ENCODE data around the gene CLEC4M. TPM values are rescaled to one million over a fixed set of nuclear protein-coding genes. Genes with fewer than 3 reads are reported as not detected.
"Not testable (repeated sequence)": the region's sequence is repeated elsewhere in the genome, so short reads cannot be mapped to it uniquely, and the experiment has no call there.

CLEC4M gene
- total RNA-seq, 3 donors from 2014 or later, result 1.3 TPM; not detected in 2

DNA sequence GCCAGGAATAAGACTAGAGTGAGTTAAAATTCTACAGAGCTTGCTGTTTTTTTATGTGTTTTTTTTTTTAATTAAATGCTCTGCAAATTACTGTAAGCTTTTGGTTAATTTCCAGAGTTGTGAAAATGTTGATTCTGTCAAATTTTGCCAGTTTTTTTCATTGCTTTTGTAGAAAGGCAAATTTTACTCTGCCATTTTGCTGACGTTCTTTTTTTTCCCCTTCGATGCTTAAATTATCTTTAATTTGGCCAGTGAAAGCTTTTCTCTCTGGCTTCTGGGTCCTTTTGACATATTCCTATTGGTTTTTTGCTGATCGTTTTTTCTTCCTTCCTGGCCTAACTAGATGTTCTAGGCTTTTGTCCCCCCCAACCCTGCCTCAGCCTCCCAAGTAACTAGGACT is 43.2 kb downstream of the CLEC4M start:
- no peaks in the 10 kb centered on the region for H3K4me1 ChIP-seq
- TF ChIP-seq CTCF (IDR thresholded peaks at IDR 0.05) (no peak), POLR2A (IDR thresholded peaks at IDR 0.05) (no peak), POLR2AphosphoS5 (IDR thresholded peaks at IDR 0.05) (no peak)
- no peaks in the 10 kb centered on the region for H3K36me3 ChIP-seq
- H3K9me3 ChIP-seq, result peaks cover 0 to 7% of the 10 kb centered on the region in 2 donors
- DNase-seq (ENCODE audit: low spot score in 2 of 2), result no peak
- H3K4me3 ChIP-seq, result no peak overlapping the region
- H3K27ac ChIP-seq, result no peak overlapping the region
- H3K27me3 ChIP-seq, result peaks cover 0 to 14% of the 10 kb centered on the region in 2 donors
- intact Hi-C loops (cut with DNase I; ENCODE audit: low total_unique reads), result no loop called here

GRCh38 chr19:7806876-7807275 is 43.8 kb downstream of the CLEC4M start:
- Histone ChIP-seq H3K27me3 (peaks cover 0 to 14% of the 10 kb centered on the region in 2 donors), H3K4me3 (no peak overlapping the region), H3K9me3 (peaks cover 0 to 14% of the 10 kb centered on the region in 2 donors), H3K27ac (no peak overlapping the region), H3K4me1 (no peaks in the 10 kb centered on the region), H3K36me3 (no peaks in the 10 kb centered on the region)
- no peak for DNase-seq (ENCODE audit: low spot score in 2 of 2)
- no peak for TF ChIP-seq CTCF (IDR thresholded peaks at IDR 0.05)
- no peak for TF ChIP-seq POLR2A (IDR thresholded peaks at IDR 0.05)
- TF ChIP-seq POLR2AphosphoS5 (IDR thresholded peaks at IDR 0.05), result no peak
- intact Hi-C loops (cut with DNase I; ENCODE audit: low total_unique reads), result no loop called here

GRCh38 chr19:7808108-7808507 is 45.1 kb downstream of the CLEC4M start:
- intact Hi-C loops (cut with DNase I; ENCODE audit: low total_unique reads), result no loop called here
- no peak for DNase-seq (ENCODE audit: low spot score in 2 of 2)
- Histone ChIP-seq H3K27me3 (peaks cover 0 to 10% of the 10 kb centered on the region in 2 donors), H3K4me1 (no peaks in the 10 kb centered on the region), H3K9me3 (peaks cover 3 to 23% of the 10 kb centered on the region in 2 donors), H3K27ac (no peak overlapping the region), H3K4me3 (no peak overlapping the region), H3K36me3 (no peaks in the 10 kb centered on the region)
- TF ChIP-seq POLR2A (IDR thresholded peaks at IDR 0.05) (no peak), CTCF (IDR thresholded peaks at IDR 0.05) (no peak), POLR2AphosphoS5 (IDR thresholded peaks at IDR 0.05) (no peak)

- Histone ChIP-seq H3K36me3 (no peaks in the 10 kb centered on the region), H3K4me3 (no peak overlapping the region), H3K27ac (no peak overlapping the region), H3K4me1 (no peaks in the 10 kb centered on the region), H3K27me3 (peaks cover 0 to 2% of the 10 kb centered on the region in 2 donors), H3K9me3 (peaks cover 9 to 26% of the 10 kb centered on the region in 2 donors)
- no peak for TF ChIP-seq POLR2AphosphoS5 (IDR thresholded peaks at IDR 0.05)
- no peak for TF ChIP-seq POLR2A (IDR thresholded peaks at IDR 0.05)
- no peak for TF ChIP-seq CTCF (IDR thresholded peaks at IDR 0.05)
- no peak for DNase-seq (ENCODE audit: low spot score in 2 of 2)
- intact Hi-C loops (cut with DNase I; ENCODE audit: low total_unique reads), result no loop called here
These were observed 48.9 kb downstream of the CLEC4M start for GRCh38 chr19:7811989-7812388.

DNA sequence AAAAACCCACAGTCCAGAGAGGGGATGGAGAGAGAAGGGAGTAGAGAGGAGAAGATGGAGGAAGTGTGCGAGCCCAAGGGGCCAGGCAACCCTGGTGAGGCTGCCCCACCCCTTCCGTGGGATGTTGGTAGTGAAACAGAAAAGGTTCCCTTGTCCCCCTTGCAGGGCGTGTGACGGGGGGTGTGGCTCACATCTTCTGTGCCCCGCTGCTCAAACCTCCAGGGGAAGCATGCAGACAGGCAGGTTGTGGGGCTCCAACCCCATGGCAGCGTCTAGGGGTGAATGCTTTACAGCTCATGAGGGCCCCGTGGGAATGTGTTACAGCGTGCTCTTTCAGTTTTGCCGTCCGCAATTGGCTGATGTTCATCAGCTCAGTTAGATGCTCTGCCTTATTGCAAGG is 52.3 kb downstream of the CLEC4M start:
- no peak for DNase-seq (ENCODE audit: low spot score in 2 of 2)
- Histone ChIP-seq H3K27ac (no peak overlapping the region), H3K4me3 (no peak overlapping the region), H3K9me3 (peaks cover 18 to 38% of the 10 kb centered on the region in 2 donors), H3K4me1 (no peaks in the 10 kb centered on the region), H3K36me3 (no peaks in the 10 kb centered on the region), H3K27me3 (peaks cover 0 to 2% of the 10 kb centered on the region in 2 donors)
- intact Hi-C loops (cut with DNase I; ENCODE audit: low total_unique reads), result no loop called here
- TF ChIP-seq POLR2A (IDR thresholded peaks at IDR 0.05) (no peak), POLR2AphosphoS5 (IDR thresholded peaks at IDR 0.05) (no peak), CTCF (IDR thresholded peaks at IDR 0.05) (no peak)

GRCh38 chr19:7816040-7816439 is 53.0 kb downstream of the CLEC4M start:
- H3K36me3 ChIP-seq; H3K27ac ChIP-seq; H3K4me3 ChIP-seq; H3K4me1 ChIP-seq; H3K27me3 ChIP-seq; DNase-seq (ENCODE audit: low spot score in 2 of 2); intact Hi-C loops (cut with DNase I; ENCODE audit: low total_unique reads): not testable (repeated sequence)
- H3K9me3 ChIP-seq, result peaks cover 18 to 33% of the 10 kb centered on the region in 2 donors

All from breast epithelium (tissue), 4 donors.